BLaER1 (cell line): Measurements from ENCODE around the gene AMACR.
A peak's percentile ranks its signal among the peaks of the same experiment; 100 is the strongest.

Experiments used
- H3K27ac ChIP-seq: shearing (Covaris generic); formaldehyde crosslinking; 2 replicates; pipeline ENCODE4 v1.8.1; 2022
- H3K27me3 ChIP-seq: shearing (Covaris generic); formaldehyde crosslinking; 2 replicates; pipeline ENCODE4 v1.8.1; 2022
- H3K36me3 ChIP-seq: shearing (Covaris generic); formaldehyde crosslinking; 2 replicates; pipeline ENCODE4 v1.8.1; 2022
- H3K4me1 ChIP-seq: shearing (Covaris generic); formaldehyde crosslinking; 2 replicates; pipeline ENCODE4 v1.8.1; 2022
- H3K4me2 ChIP-seq: shearing (Covaris generic); formaldehyde crosslinking; 2 replicates; pipeline ENCODE4 v1.8.1; 2022
- H3K4me3 ChIP-seq: shearing (Covaris generic); formaldehyde crosslinking; 2 replicates; pipeline ENCODE4 v1.8.1; 2022
- H3K9ac ChIP-seq: shearing (Covaris generic); formaldehyde crosslinking; 2 replicates; pipeline ENCODE4 v1.8.1; 2022
- H3K9me3 ChIP-seq: shearing (Covaris generic); formaldehyde crosslinking; 2 replicates; pipeline ENCODE4 v1.8.1; 2022
- H4K20me1 ChIP-seq: shearing (Covaris generic); formaldehyde crosslinking; 2 replicates; pipeline ENCODE4 v1.8.1; 2022
- Cebpa-rat ChIP-seq: shearing (Covaris generic); IDR thresholded peaks from 2 replicates; pipeline ENCODE4 v1.8.1; 2022

The AMACR gene

DNA sequence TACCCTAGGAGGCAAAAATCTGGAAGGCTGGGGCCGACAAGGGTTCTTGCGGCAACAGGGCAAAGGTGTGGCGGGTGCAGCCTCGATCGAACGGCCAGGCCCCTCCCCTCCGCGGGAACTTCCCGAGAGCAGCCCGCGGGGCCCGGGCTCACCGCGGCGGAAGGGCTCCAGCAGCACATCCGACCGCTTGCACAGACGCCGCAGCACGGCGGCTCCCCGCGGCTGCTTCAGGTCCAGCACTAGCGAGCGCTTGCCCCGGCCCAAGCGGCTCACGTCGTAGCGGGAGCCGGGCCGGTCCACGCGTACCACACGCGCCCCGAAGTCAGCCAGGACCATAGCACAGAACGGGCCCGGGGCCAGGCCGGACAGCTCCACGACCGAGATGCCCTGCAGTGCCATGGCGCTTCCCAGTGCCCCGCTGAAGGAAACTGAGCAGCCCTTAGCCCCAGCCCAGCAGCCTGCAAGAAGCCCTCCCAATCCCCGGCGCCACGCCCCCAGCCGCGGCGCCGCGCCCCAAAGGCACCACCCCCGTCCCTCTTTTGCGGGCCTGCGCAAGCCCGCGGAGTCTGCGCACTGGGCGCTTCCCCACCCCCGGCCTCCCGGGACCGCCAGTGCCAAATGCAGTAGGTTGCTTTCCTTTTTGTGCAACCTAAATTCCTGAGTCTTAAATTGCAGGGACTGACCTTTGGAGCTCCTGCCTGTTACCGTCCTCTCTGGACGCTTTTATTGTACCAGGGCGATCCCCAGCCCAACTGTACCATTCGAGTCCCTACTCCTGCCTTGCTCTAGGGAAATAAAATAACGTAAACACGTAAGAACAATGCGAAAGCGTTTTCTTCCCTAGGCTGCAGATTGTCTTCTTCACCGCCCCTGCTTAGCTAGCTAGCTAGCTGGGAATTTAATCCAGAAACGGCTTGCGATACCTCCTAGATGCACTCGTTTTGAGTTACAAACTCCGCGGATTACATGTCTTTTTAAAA lies at the start of gene AMACR:
TSS of gene AMACR (minus strand) at position 430 of the 980 bp plus-strand sequence. CDS start at position 399, 31 bp downstream.
- no peaks in the 10 kb centered on the region for H3K27me3 ChIP-seq
- peak within 1 kb of the TSS; percentile 77 for H3K9ac ChIP-seq
- peaks cover 26% of the 10 kb centered on the region for H3K4me1 ChIP-seq
- H3K9me3 ChIP-seq, result no peaks in the 10 kb centered on the region
- peak within 1 kb of the TSS; percentile 76 for H3K4me3 ChIP-seq
- H3K4me2 ChIP-seq, result peak within 1 kb of the TSS; percentile 93
- H4K20me1 ChIP-seq, result no peaks in the 10 kb centered on the region
- no peak for TF ChIP-seq Cebpa-rat
- peak within 1 kb of the TSS; percentile 78 for H3K27ac ChIP-seq
- peaks cover 16% of the 10 kb centered on the region for H3K36me3 ChIP-seq

GRCh38 chr5:34057569-34057968 lies 49.7 kb upstream of the AMACR start:
- no peak for TF ChIP-seq Cebpa-rat
- H3K27me3 ChIP-seq, result no peaks in the 10 kb centered on the region
- no peak overlapping the region for H3K27ac ChIP-seq
- no peaks in the 10 kb centered on the region for H4K20me1 ChIP-seq
- no peak overlapping the region for H3K4me3 ChIP-seq
- H3K36me3 ChIP-seq, result peaks cover 45% of the 10 kb centered on the region
- peaks cover 16% of the 10 kb centered on the region for H3K9me3 ChIP-seq
- H3K4me2 ChIP-seq, result no peak overlapping the region
- peaks cover 9% of the 10 kb centered on the region for H3K4me1 ChIP-seq
- no peak overlapping the region for H3K9ac ChIP-seq

- Histone ChIP-seq H3K4me3 (no peak overlapping the region), H3K36me3 (peaks cover 44% of the 10 kb centered on the region), H4K20me1 (no peaks in the 10 kb centered on the region), H3K27ac (no peak overlapping the region), H3K27me3 (no peaks in the 10 kb centered on the region), H3K9me3 (peaks cover 14% of the 10 kb centered on the region), H3K4me1 (peaks cover 9% of the 10 kb centered on the region), H3K4me2 (no peak overlapping the region), H3K9ac (no peak overlapping the region)
- no peak for TF ChIP-seq Cebpa-rat
Measured at GRCh38 chr5:34057118-34057517, 49.3 kb upstream of the AMACR start.

- Histone ChIP-seq H3K27me3 (no peaks in the 10 kb centered on the region), H4K20me1 (no peaks in the 10 kb centered on the region), H3K4me2 (no peak overlapping the region), H3K9ac (no peak overlapping the region), H3K36me3 (peaks cover 43% of the 10 kb centered on the region), H3K27ac (no peak overlapping the region), H3K9me3 (no peaks in the 10 kb centered on the region), H3K4me1 (peaks cover 9% of the 10 kb centered on the region), H3K4me3 (no peak overlapping the region)
- TF ChIP-seq Cebpa-rat, result no peak
Measured at GRCh38 chr5:34055667-34056066, 47.8 kb upstream of the AMACR start.

- H3K4me1 ChIP-seq, result peaks cover 9% of the 10 kb centered on the region
- H3K9ac ChIP-seq, result no peak overlapping the region
- peaks cover 40% of the 10 kb centered on the region for H3K36me3 ChIP-seq
- H3K9me3 ChIP-seq, result no peaks in the 10 kb centered on the region
- no peaks in the 10 kb centered on the region for H4K20me1 ChIP-seq
- no peaks in the 10 kb centered on the region for H3K27me3 ChIP-seq
- no peak overlapping the region for H3K27ac ChIP-seq
- H3K4me3 ChIP-seq, result no peak overlapping the region
- H3K4me2 ChIP-seq, result no peak overlapping the region
- TF ChIP-seq Cebpa-rat, result no peak
Measured at GRCh38 chr5:34054400-34054729, 46.5 kb upstream of the AMACR start.

- no peaks in the 10 kb centered on the region for H4K20me1 ChIP-seq
- TF ChIP-seq Cebpa-rat, result no peak
- no peak overlapping the region for H3K27ac ChIP-seq
- H3K4me3 ChIP-seq, result no peak overlapping the region
- peaks cover 34% of the 10 kb centered on the region for H3K36me3 ChIP-seq
- H3K9me3 ChIP-seq, result no peaks in the 10 kb centered on the region
- H3K4me2 ChIP-seq, result peak overlapping the region; percentile 41
- peaks cover 9% of the 10 kb centered on the region for H3K4me1 ChIP-seq
- H3K27me3 ChIP-seq, result no peaks in the 10 kb centered on the region
- H3K9ac ChIP-seq, result no peak overlapping the region
Measured at GRCh38 chr5:34053571-34054399, 45.9 kb upstream of the AMACR start.

DNA sequence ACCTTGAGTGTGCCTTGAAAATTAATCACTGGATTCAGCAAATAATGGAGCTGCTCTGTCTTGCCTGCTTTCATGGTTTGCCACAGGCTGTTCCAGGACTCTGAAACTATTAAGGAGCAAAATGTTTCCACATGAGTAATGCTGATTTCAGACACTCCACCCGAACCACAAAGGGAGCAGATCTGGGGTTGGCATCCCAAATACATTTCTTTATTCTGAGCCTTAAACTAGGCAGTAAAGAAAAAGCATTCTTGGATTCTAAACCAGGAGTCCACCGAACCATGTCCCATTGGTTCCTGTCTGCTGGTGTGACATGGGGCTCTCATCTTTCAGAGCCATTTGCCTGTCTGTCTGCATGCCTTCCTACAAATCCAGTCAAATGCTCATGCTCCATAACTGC lies 45.3 kb upstream of the AMACR start:
- Histone ChIP-seq H3K36me3 (peaks cover 28% of the 10 kb centered on the region), H3K4me3 (no peak overlapping the region), H4K20me1 (no peaks in the 10 kb centered on the region), H3K27me3 (no peaks in the 10 kb centered on the region), H3K27ac (no peak overlapping the region), H3K4me1 (peaks cover 9% of the 10 kb centered on the region), H3K9me3 (no peaks in the 10 kb centered on the region), H3K4me2 (peak overlapping the region; percentile 41), H3K9ac (no peak overlapping the region)
- TF ChIP-seq Cebpa-rat, result no peak

- Histone ChIP-seq H3K27me3 (no peaks in the 10 kb centered on the region), H3K4me2 (no peak overlapping the region), H4K20me1 (no peaks in the 10 kb centered on the region), H3K27ac (no peak overlapping the region), H3K4me1 (peaks cover 9% of the 10 kb centered on the region), H3K9me3 (no peaks in the 10 kb centered on the region), H3K9ac (no peak overlapping the region), H3K4me3 (no peak overlapping the region), H3K36me3 (peaks cover 21% of the 10 kb centered on the region)
- no peak for TF ChIP-seq Cebpa-rat
Measured at GRCh38 chr5:34051374-34051980, 43.6 kb upstream of the AMACR start.

DNA sequence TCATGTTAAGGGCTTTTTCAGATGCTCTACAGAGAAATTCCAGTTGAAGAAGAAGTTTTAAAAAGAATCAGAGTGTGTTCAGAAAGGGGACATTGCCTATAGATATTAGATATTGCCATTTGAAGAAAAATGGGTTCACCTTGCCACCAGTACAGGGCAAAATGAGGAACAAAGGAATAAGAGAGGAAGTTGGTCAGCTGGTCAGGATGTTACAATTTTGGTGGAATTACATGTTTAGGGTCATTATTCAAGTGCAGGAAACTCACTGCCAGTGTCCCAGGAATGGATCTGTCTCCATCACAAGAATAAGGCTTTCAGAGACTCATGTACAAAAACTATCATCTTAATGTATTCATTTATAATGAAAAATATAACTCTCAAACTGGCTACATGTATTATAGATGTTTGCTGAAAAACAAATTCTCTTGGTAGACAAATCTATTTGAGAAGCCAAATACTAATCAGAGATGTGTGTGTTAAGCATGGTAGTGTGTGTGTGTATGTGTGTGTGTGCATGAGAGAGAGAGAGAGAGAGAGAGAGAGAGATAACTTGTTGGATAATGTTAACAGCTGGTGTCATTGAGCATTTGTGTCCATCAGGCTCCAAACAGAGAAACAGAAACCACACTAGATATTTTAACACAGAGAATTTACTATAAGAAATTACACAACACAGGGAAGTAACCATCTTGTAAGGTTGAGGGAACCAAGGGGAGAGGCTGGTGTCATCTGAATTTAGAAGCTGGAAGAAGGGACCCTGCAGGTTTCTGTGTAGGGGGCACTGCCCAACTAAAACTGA lies 40.1 kb upstream of the AMACR start:
- Histone ChIP-seq H3K4me3 (no peak overlapping the region), H3K27ac (no peak overlapping the region), H3K9me3 (no peaks in the 10 kb centered on the region), H4K20me1 (no peaks in the 10 kb centered on the region), H3K36me3 (peaks cover 21% of the 10 kb centered on the region), H3K27me3 (no peaks in the 10 kb centered on the region), H3K4me1 (peaks cover under 1% of the 10 kb centered on the region; the same call in 1 of the 2 replicates), H3K4me2 (no peak overlapping the region), H3K9ac (no peak overlapping the region)
- no peak for TF ChIP-seq Cebpa-rat
